H1 (cell line): ENCODE measurements around the gene EXT2. TPM values are rescaled to one million over a fixed set of nuclear protein-coding genes. Genes with fewer than 3 reads are reported as not detected.

Experiments used
- CTCF ChIA-PET: fragments of 300-600 bp; sonication (Branson Sonifier 250); formaldehyde crosslinking; loops from one replicate; lab custom pipeline; 2021; ENCODE audit not compliant: partially characterized antibody; lab: Charles Lee
- POLR2A ChIA-PET: fragments of 300-600 bp; sonication (Branson Sonifier 250); formaldehyde crosslinking; loops from one replicate; lab custom pipeline; 2021; ENCODE audit warnings: inconsistent platforms; ENCODE audit not compliant: partially characterized antibody; lab: Charles Lee
- DNase-seq, 2 experiments: peaks; one replicate each; pipeline versions ENCODE4 v3.0.0 to v3.0.0-alpha.2; 2010 to 2022; ENCODE audit warnings: low spot score in 2 of 2, low read depth in 1 of 2, mixed read lengths in 1 of 2
- FAIRE-seq: peaks from 2 replicates; lab custom pipeline; 2011; peaks lifted over from hg19 to GRCh38; lab: Jason Lieb, UNC
- H2AFZ ChIP-seq: 2 replicates; pipeline ENCODE4 v1.8.1; 2012; ENCODE audit warnings: low read length, inconsistent platforms
- H2AK5ac ChIP-seq: 2 replicates; pipeline ENCODE4 v1.6.1; 2013; ENCODE audit warnings: low read depth, low read length
- H2BK120ac ChIP-seq: replicated peaks from 2 replicates; pipeline ENCODE3; 2013; ENCODE audit warnings: low read depth, low read length, inconsistent platforms
- H2BK12ac ChIP-seq: 2 replicates; pipeline ENCODE4 v1.6.1; 2013; ENCODE audit warnings: low read depth, low read length
- H2BK15ac ChIP-seq: 2 replicates; pipeline ENCODE4 v1.6.1; 2013; ENCODE audit warnings: low read length
- H2BK20ac ChIP-seq: 2 replicates; pipeline ENCODE4 v1.6.1; 2013; ENCODE audit warnings: low read length
- H2BK5ac ChIP-seq: 2 replicates; pipeline ENCODE4 v1.6.1; 2013; ENCODE audit warnings: low read depth, low read length
- H3K14ac ChIP-seq: 2 replicates; pipeline ENCODE4 v1.6.1; 2013; ENCODE audit warnings: inconsistent platforms; ENCODE audit not compliant: insufficient read length
- H3K18ac ChIP-seq: 2 replicates; pipeline ENCODE4 v1.6.1; 2013; ENCODE audit warnings: low read length; ENCODE audit errors: extremely low read depth
- H3K23ac ChIP-seq: 2 replicates; pipeline ENCODE4 v1.6.1; 2013; ENCODE audit warnings: inconsistent platforms; ENCODE audit not compliant: insufficient read length
- H3K23me2 ChIP-seq: 2 replicates; pipeline ENCODE4 v1.6.1; 2013; ENCODE audit warnings: low read depth, low read length
- H3K27ac ChIP-seq: 2 replicates; pipeline ENCODE4 v1.6.1; 2011; ENCODE audit warnings: low read depth, low read length, inconsistent platforms
- H3K27me3 ChIP-seq, 4 experiments: replicated peaks in 1 of 4; 1 replicate in 1 of 4; 2 replicates in 3 of 4; pipeline versions ENCODE4 v1.6.1 to v1.8.1; 2011 to 2013; ENCODE audit warnings: low read length in 3 of 4, mild to moderate bottlenecking in 3 of 4, inconsistent platforms in 2 of 4, mixed read lengths in 2 of 4, moderate library complexity in 1 of 4; ENCODE audit not compliant: control insufficient read depth in 3 of 4, insufficient read depth in 3 of 4; ENCODE audit errors: extremely low read depth in 1 of 4
- H3K36me3 ChIP-seq, 4 experiments: 2 replicates each; pipeline versions ENCODE4 v1.6.1 to v1.8.1; 2011 to 2013; ENCODE audit warnings: mild to moderate bottlenecking in 4 of 4, low read length in 3 of 4, moderate library complexity in 2 of 4, control low read depth in 1 of 4, inconsistent platforms in 1 of 4; ENCODE audit not compliant: insufficient read depth in 4 of 4, control insufficient read depth in 2 of 4
- H3K4ac ChIP-seq: replicated peaks from 2 replicates; pipeline ENCODE3; 2013; ENCODE audit warnings: low read length, low read depth, mixed read lengths, inconsistent platforms; ENCODE audit not compliant: insufficient read length
- H3K4me1 ChIP-seq, 4 experiments: replicated peaks in 1 of 4; 1 replicate in 1 of 4; 2 replicates in 3 of 4; pipeline versions ENCODE4 v1.6.1 to v1.8.1; 2011 to 2013; ENCODE audit warnings: low read length in 3 of 4, inconsistent platforms in 2 of 4, mixed read lengths in 1 of 4; ENCODE audit not compliant: insufficient read depth in 4 of 4, control insufficient read depth in 3 of 4
- H3K4me2 ChIP-seq, 2 experiments: 2 replicates each; pipeline versions ENCODE4 v1.6.1 to v1.8.1; 2011 to 2013; ENCODE audit warnings: low read depth in 2 of 2, low read length in 2 of 2, control low read depth in 1 of 2, inconsistent platforms in 1 of 2, mild to moderate bottlenecking in 1 of 2; ENCODE audit not compliant: insufficient read depth in 1 of 2
- H3K4me3 ChIP-seq, 4 experiments: fragments of 200-600, 300-600 bp in 1 of 4; sonication (generic), shearing (Covaris generic), sonication (Bioruptor Twin) in 1 of 4; 2 replicates each; pipeline versions ENCODE4 v1.5.1 to v1.8.1; 2011 to 2016; ENCODE audit warnings: low read length in 4 of 4, low read depth in 3 of 4, control low read depth in 2 of 4, inconsistent platforms in 2 of 4, mild to moderate bottlenecking in 2 of 4, mixed read lengths in 1 of 4, moderate library complexity in 1 of 4; ENCODE audit not compliant: insufficient read depth in 2 of 4; ENCODE audit errors: extremely low read depth in 1 of 4
- H3K56ac ChIP-seq: replicated peaks from 2 replicates; pipeline ENCODE3; 2013; ENCODE audit warnings: low read depth, mild to moderate bottlenecking, mixed read lengths, low read length, inconsistent platforms; ENCODE audit not compliant: insufficient read length
- H3K79me1 ChIP-seq: 2 replicates; pipeline ENCODE4 v1.6.1; 2013; ENCODE audit warnings: low read depth, low read length, control low read depth
- H3K79me2 ChIP-seq, 2 experiments: 2 replicates each; pipeline versions ENCODE4 v1.6.1 to v1.8.1; 2012 to 2013; ENCODE audit warnings: low read length in 2 of 2, mild to moderate bottlenecking in 2 of 2, inconsistent platforms in 1 of 2; ENCODE audit not compliant: insufficient read depth in 2 of 2, control insufficient read depth in 1 of 2
- H3K9ac ChIP-seq, 4 experiments: replicated peaks in 1 of 4; 1 replicate in 1 of 4; 2 replicates in 3 of 4; pipeline versions ENCODE4 v1.6.1 to v1.8.1; 2011 to 2013; ENCODE audit warnings: low read depth in 3 of 4, low read length in 3 of 4, control low read depth in 2 of 4, mild to moderate bottlenecking in 2 of 4, moderate library complexity in 2 of 4, inconsistent platforms in 1 of 4; ENCODE audit errors: extremely low read depth in 1 of 4
- H3K9me3 ChIP-seq, 2 experiments: 2 replicates each; pipeline versions ENCODE4 v1.6.1 to v1.8.1; 2012 to 2013; ENCODE audit warnings: mild to moderate bottlenecking in 2 of 2, moderate library complexity in 2 of 2, control low read depth in 1 of 2, inconsistent platforms in 1 of 2, low read depth in 1 of 2, low read length in 1 of 2, mixed read lengths in 1 of 2; ENCODE audit not compliant: insufficient read depth in 2 of 2
- H4K20me1 ChIP-seq, 2 experiments: replicated peaks in 1 of 2; 2 replicates each; pipeline versions ENCODE3 to v1.8.1; 2011 to 2013; ENCODE audit warnings: inconsistent platforms in 2 of 2, low read length in 2 of 2, mild to moderate bottlenecking in 1 of 2; ENCODE audit not compliant: insufficient read depth in 2 of 2, control insufficient read depth in 1 of 2
- H4K5ac ChIP-seq: 2 replicates; pipeline ENCODE4 v1.6.1; 2013; ENCODE audit warnings: low read length, low read depth, mixed read lengths, inconsistent platforms; ENCODE audit not compliant: insufficient read length
- H4K8ac ChIP-seq: 2 replicates; pipeline ENCODE4 v1.8.0; 2013; ENCODE audit warnings: mild to moderate bottlenecking, moderate library complexity, low read length, inconsistent platforms; ENCODE audit not compliant: insufficient read depth; ENCODE audit errors: extremely low read depth
- H4K91ac ChIP-seq: replicated peaks from 2 replicates; pipeline ENCODE3; 2013; ENCODE audit warnings: low read length, mixed read lengths, inconsistent platforms; ENCODE audit not compliant: insufficient read length
- CBX8 ChIP-seq: fragments of 300-800, 300-1000 bp; sonication (generic); IDR thresholded peaks from 2 replicates; pipeline ENCODE4 v1.7.1; 2016; ENCODE audit warnings: low read depth, low read length, borderline replicate concordance
- CREB1 ChIP-seq: IDR thresholded peaks from 2 replicates; pipeline ENCODE4 v1.6.1; 2012; ENCODE audit warnings: inconsistent platforms
- POU5F1 ChIP-seq: IDR thresholded peaks from 2 replicates; pipeline ENCODE4 v1.6.1; 2011; ENCODE audit warnings: low read depth, mild to moderate bottlenecking, low read length, moderate library complexity
- WGBS, 2 experiments: shearing (Covaris generic) in 1 of 2; methylation state at CpG; one replicate each; pipeline versions ENCODE4 v1.1.6 to v1.1.7; 2013 to 2015; ENCODE audit warnings: low lambda C conversion rate in 2 of 2, mixed read lengths in 2 of 2, inconsistent platforms in 1 of 2, low coverage in 1 of 2, missing lambda C conversion rate in 1 of 2; ENCODE audit not compliant: insufficient replicate concordance in 2 of 2, insufficient coverage in 1 of 2, insufficient read length in 1 of 2; ENCODE audit errors: extremely low coverage in 1 of 2, missing lambda C conversion rate in 1 of 2; 5-methylcytosine and 5-hydroxymethylcytosine counted together
- polyA plus RNA-seq, 7 experiments: library from polyadenylated mRNA; depleted of rRNA in 3 of 7; stranded (reverse) in 5 of 7; unstranded in 2 of 7; fragments of >200 nt in 5 of 7; fragments of 200-250 nt in 2 of 7; gene quantifications; 1 replicate in 5 of 7; 2 replicates in 1 of 7; 4 replicates in 1 of 7; pipeline versions ENCODE4 v1.2.1 to v1.2.3, GENCODE V29; 2011 to 2013; ENCODE audit warnings: missing spikeins in 2 of 7, mixed read lengths in 2 of 7
- total RNA-seq: library from RNA; stranded (reverse); fragmentation: NEBNext Ultra II Directional; extraction: Animal tissue kit (Norgen Biotek cat#: 25700); gene quantifications from 2 replicates; pipeline ENCODE4 v1.2.1, GENCODE V29; 2021

Gene EXT2
- total and polyA plus RNA-seq, 2 of the 8 experiments (the other 6 are each of a cell fraction or from before 2014, with no cell fraction given): 29.8 to 42.8 TPM

- peaks cover 3 to 7% of the 10 kb centered on the region in 2 experiments for H4K20me1 ChIP-seq
- CTCF ChIA-PET: interaction anchor here (0.8 to 1.2 kb wide), 2 partner anchors 8 to 12 kb away, joined by 3 to 4 read pairs; no protein-coding TSS in a partner anchor
- no peak overlapping the region for H2BK20ac ChIP-seq
- peaks cover 0 to 3% (median under 1%) of the 10 kb centered on the region in 4 experiments; a peak in 2 of 7 replicates for H3K4me1 ChIP-seq
- H3K79me2 ChIP-seq: peaks cover 0 to 6% of the 10 kb centered on the region in 2 experiments; a peak in 2 of 4 replicates
- no peaks in the 10 kb centered on the region for H3K79me1 ChIP-seq
- FAIRE-seq: no peak
- H3K4me3 ChIP-seq: no peak overlapping the region
- H2BK15ac ChIP-seq: no peak overlapping the region
- H2AFZ ChIP-seq: no peak overlapping the region
- no peaks in the 10 kb centered on the region for H3K9me3 ChIP-seq
- no peak overlapping the region for H3K9ac ChIP-seq
- H4K5ac ChIP-seq: no peak overlapping the region
- H3K27ac ChIP-seq: no peak overlapping the region
- H2BK12ac ChIP-seq: no peak overlapping the region
- H4K8ac ChIP-seq: no peak overlapping the region
- H4K91ac ChIP-seq: no peak overlapping the region
- no peak overlapping the region for H2BK120ac ChIP-seq
- no peak overlapping the region for H3K4ac ChIP-seq
- H3K56ac ChIP-seq: no peak overlapping the region
- H2AK5ac ChIP-seq: no peak overlapping the region
- POLR2A ChIA-PET: interaction anchor here (0.6 kb wide), 1 partner anchor 91 kb away, joined by 4 read pairs; no protein-coding TSS in a partner anchor
- H3K27me3 ChIP-seq: no peaks in the 10 kb centered on the region
- no peaks in the 10 kb centered on the region for H3K36me3 ChIP-seq
- TF ChIP-seq CREB1 (no peak), CBX8 (no peak), POU5F1 (no peak)
- TF ChIP-seq, all 59 proteins: peak for 0
- H3K4me2 ChIP-seq: no peak overlapping the region
- DNase-seq: no peak
- H3K23ac ChIP-seq: no peak overlapping the region
- 92% methylated on average over 2 of the region's 2 CpGs; no CpG with 5 or more reads in 1 of the 2 experiments for WGBS, 2 experiments
- H2BK5ac ChIP-seq: no peak overlapping the region
- no peak overlapping the region for H3K18ac ChIP-seq
- peaks cover 4% of the 10 kb centered on the region; the same call in 1 of the 2 replicates for H3K23me2 ChIP-seq
- no peak overlapping the region for H3K14ac ChIP-seq
Observed at GRCh38 chr11:44097821-44098220, 2.3 kb downstream of the EXT2 start.
